Activated CD4-positive, alpha-beta T cell treated with anti-CD3 and anti-CD28 coated beads for 36 hours (primary cell): Measurements from ENCODE around the gene DENND2C. TPM values are rescaled to one million over a fixed set of nuclear protein-coding genes. Genes with fewer than 3 reads are reported as not detected.
"Not testable (repeated sequence)": the region's sequence is repeated elsewhere in the genome, so short reads cannot be mapped to it uniquely, and the experiment has no call there.

Experiments used
- ATAC-seq: fragments of 200-7000 bp; cut with Tn5 transposase; one replicate; pipeline ENCODE4 v1.10.0; 2021; ENCODE audit warnings: mild to moderate bottlenecking, moderate library complexity
- CTCF ChIA-PET: fragments of 350-600 bp; sonication (Branson Sonifier 250); formaldehyde crosslinking; loops from one replicate; lab custom pipeline; 2021; ENCODE audit warnings: antibody characterized with exemption; lab: Charles Lee
- POLR2A ChIA-PET: fragments of 350-600 bp; sonication (Branson Sonifier 250); formaldehyde crosslinking; loops from one replicate; lab custom pipeline; 2021; ENCODE audit warnings: antibody characterized with exemption, inconsistent platforms; lab: Charles Lee
- DNase-seq: peaks from one replicate; pipeline ENCODE4 v3.0.0-alpha.2; 2020
- H3K27ac Mint-ChIP-seq: one replicate; pipeline ENCODE4 v1.8.0; 2021; ENCODE audit warnings: mixed read lengths
- H3K27me3 Mint-ChIP-seq: one replicate; pipeline ENCODE4 v1.8.0; 2021; ENCODE audit warnings: mixed read lengths
- H3K36me3 Mint-ChIP-seq: one replicate; pipeline ENCODE4 v1.8.0; 2021; ENCODE audit warnings: low read depth, mixed read lengths
- H3K4me1 Mint-ChIP-seq: one replicate; pipeline ENCODE4 v1.8.0; 2021; ENCODE audit warnings: mixed read lengths
- H3K4me3 Mint-ChIP-seq: one replicate; pipeline ENCODE4 v1.8.0; 2021; ENCODE audit warnings: mild to moderate bottlenecking, moderate library complexity, mixed read lengths
- H3K9me3 Mint-ChIP-seq: one replicate; pipeline ENCODE4 v1.8.0; 2021; ENCODE audit warnings: low read depth, mixed read lengths
- intact Hi-C, 2 experiments: fragments of 100-400 bp; cut with DNase I in 1 of 2; cut with micrococcal nuclease in 1 of 2; formaldehyde crosslinking; loops; one replicate each; pipeline versions ENCODE4 v1.14.2 to v1.15.1; 2022 to 2024; cut with DNase I, micrococcal nuclease
- total RNA-seq, 2 experiments: library from RNA; stranded (reverse); gene quantifications; one replicate each; pipeline ENCODE4 v1.2.3, GENCODE V29; 2021

DENND2C gene
- total RNA-seq, 2 experiments from 2014 or later: 0.65 to 0.73 TPM

GRCh38 chr1:114562978-114563510 lies 106.8 kb downstream of the DENND2C start:
- not testable (repeated sequence) for H3K4me3 Mint-ChIP-seq

GRCh38 chr1:114561333-114561732 lies 108.5 kb downstream of the DENND2C start:
- H3K27me3 Mint-ChIP-seq: no peaks in the 10 kb centered on the region
- no peak overlapping the region for H3K4me3 Mint-ChIP-seq
- ChIA-PET POLR2A (no interaction called here), CTCF (no interaction called here)
- no peak for ATAC-seq
- no peak for DNase-seq
- H3K9me3 Mint-ChIP-seq: peaks cover 2% of the 10 kb centered on the region
- intact Hi-C loops: no loop called here
- peaks cover 25% of the 10 kb centered on the region for H3K36me3 Mint-ChIP-seq
- H3K27ac Mint-ChIP-seq: no peak overlapping the region
- no peaks in the 10 kb centered on the region for H3K4me1 Mint-ChIP-seq

More at GRCh38 chr1:114562978-114563510, 106.8 kb downstream of the DENND2C start:
- H3K4me1 Mint-ChIP-seq, H3K9me3 Mint-ChIP-seq, ATAC-seq, DNase-seq, POLR2A ChIA-PET, H3K27me3 Mint-ChIP-seq, CTCF ChIA-PET, H3K27ac Mint-ChIP-seq, intact Hi-C loops: not testable (repeated sequence)
- peaks cover 41% of the 10 kb centered on the region for H3K36me3 Mint-ChIP-seq

- ATAC-seq: no peak
Measured at GRCh38 chr1:114559356-114559755, 110.5 kb downstream of the DENND2C start.

GRCh38 chr1:114558544-114558943 lies 111.3 kb downstream of the DENND2C start:
- no peaks in the 10 kb centered on the region for H3K9me3 Mint-ChIP-seq
- ATAC-seq (no peak), DNase-seq (no peak)
- H3K4me1 Mint-ChIP-seq: no peaks in the 10 kb centered on the region
- H3K4me3 Mint-ChIP-seq: no peak overlapping the region
- ChIA-PET CTCF (no interaction called here), POLR2A (no interaction called here)
- H3K27ac Mint-ChIP-seq: no peak overlapping the region
- intact Hi-C loops: loop anchor here (1.0 to 5.0 kb wide), 3 partner anchors 211 to 581 kb away; partner anchors contain the start of gene OLFML3 (in 1 of the 2)
- H3K27me3 Mint-ChIP-seq: no peaks in the 10 kb centered on the region
- H3K36me3 Mint-ChIP-seq: peaks cover 5% of the 10 kb centered on the region

More at GRCh38 chr1:114559356-114559755, 110.5 kb downstream of the DENND2C start:
- H3K27me3 Mint-ChIP-seq: no peaks in the 10 kb centered on the region
- peaks cover 7% of the 10 kb centered on the region for H3K36me3 Mint-ChIP-seq
- H3K9me3 Mint-ChIP-seq: no peaks in the 10 kb centered on the region
- no peak overlapping the region for H3K27ac Mint-ChIP-seq
- POLR2A ChIA-PET: no interaction called here
- H3K4me1 Mint-ChIP-seq: no peaks in the 10 kb centered on the region
- H3K4me3 Mint-ChIP-seq: no peak overlapping the region
- intact Hi-C loops: loop anchor here (5.0 kb wide), 2 partner anchors 212 to 582 kb away; partner anchors contain the start of gene OLFML3 (in 1 of the 2)
- CTCF ChIA-PET: interaction anchor here (0.6 to 1.1 kb wide), 3 partner anchors 40 to 277 kb away, joined by 3 to 5 read pairs (median 4); no protein-coding TSS in a partner anchor
- no peak for DNase-seq

- ATAC-seq: no peak
- ChIA-PET POLR2A (no interaction called here), CTCF (interaction anchor here (1.0 kb wide), 1 partner anchor 16 kb away, joined by 4 read pairs; no protein-coding TSS in a partner anchor)
- Mint-ChIP-seq H3K4me3 (no peak overlapping the region), H3K9me3 (no peaks in the 10 kb centered on the region), H3K27ac (no peak overlapping the region), H3K27me3 (peaks cover 2% of the 10 kb centered on the region), H3K36me3 (no peaks in the 10 kb centered on the region), H3K4me1 (no peaks in the 10 kb centered on the region)
- intact Hi-C loops: no loop called here
- no peak for DNase-seq
Measured at GRCh38 chr1:114554577-114554976, 115.3 kb downstream of the DENND2C start.

- no peak for DNase-seq
- ChIA-PET CTCF (no interaction called here), POLR2A (interaction anchor here (0.7 kb wide), 1 partner anchor 111 kb away, joined by 3 read pairs; no protein-coding TSS in a partner anchor)
- no peaks in the 10 kb centered on the region for H3K36me3 Mint-ChIP-seq
- no peak overlapping the region for H3K4me3 Mint-ChIP-seq
- intact Hi-C loops: no loop called here
- no peaks in the 10 kb centered on the region for H3K9me3 Mint-ChIP-seq
- H3K27me3 Mint-ChIP-seq: peaks cover 2% of the 10 kb centered on the region
- ATAC-seq: no peak
- no peak overlapping the region for H3K27ac Mint-ChIP-seq
- H3K4me1 Mint-ChIP-seq: no peaks in the 10 kb centered on the region
Measured at GRCh38 chr1:114552106-114552639, 117.7 kb downstream of the DENND2C start.

GRCh38 chr1:114551400-114551799 lies 118.4 kb downstream of the DENND2C start:
- H3K4me1 Mint-ChIP-seq: no peaks in the 10 kb centered on the region
- POLR2A ChIA-PET: no interaction called here
- H3K36me3 Mint-ChIP-seq: no peaks in the 10 kb centered on the region
- peaks cover 2% of the 10 kb centered on the region for H3K27me3 Mint-ChIP-seq
- H3K27ac Mint-ChIP-seq: no peak overlapping the region
- no peak for ATAC-seq
- H3K9me3 Mint-ChIP-seq: no peaks in the 10 kb centered on the region
- H3K4me3 Mint-ChIP-seq: no peak overlapping the region
- DNase-seq: no peak
- CTCF ChIA-PET: no interaction called here
- intact Hi-C loops: no loop called here

GRCh38 chr1:114550336-114550735 lies 119.5 kb downstream of the DENND2C start:
- POLR2A ChIA-PET: no interaction called here
- intact Hi-C loops: no loop called here

GRCh38 chr1:114549137-114549536 lies 120.7 kb downstream of the DENND2C start:
- ATAC-seq (no peak), DNase-seq (no peak)
- Mint-ChIP-seq H3K4me1 (no peaks in the 10 kb centered on the region), H3K27ac (no peak overlapping the region), H3K27me3 (peaks cover 2% of the 10 kb centered on the region), H3K9me3 (no peaks in the 10 kb centered on the region), H3K36me3 (no peaks in the 10 kb centered on the region), H3K4me3 (no peak overlapping the region)
- intact Hi-C loops: no loop called here
- ChIA-PET POLR2A (no interaction called here), CTCF (no interaction called here)

More at GRCh38 chr1:114550336-114550735, 119.5 kb downstream of the DENND2C start:
- peaks cover 2% of the 10 kb centered on the region for H3K27me3 Mint-ChIP-seq
- no peaks in the 10 kb centered on the region for H3K36me3 Mint-ChIP-seq
- CTCF ChIA-PET: no interaction called here
- DNase-seq: no peak
- no peak for ATAC-seq
- no peaks in the 10 kb centered on the region for H3K9me3 Mint-ChIP-seq
- H3K27ac Mint-ChIP-seq: no peak overlapping the region
- H3K4me1 Mint-ChIP-seq: no peaks in the 10 kb centered on the region
- no peak overlapping the region for H3K4me3 Mint-ChIP-seq

GRCh38 chr1:114547076-114547475 lies 122.8 kb downstream of the DENND2C start:
- no peaks in the 10 kb centered on the region for H3K4me1 Mint-ChIP-seq
- POLR2A ChIA-PET: no interaction called here
- no peaks in the 10 kb centered on the region for H3K9me3 Mint-ChIP-seq

GRCh38 chr1:114545796-114546195 lies 124.1 kb downstream of the DENND2C start:
- no peaks in the 10 kb centered on the region for H3K9me3 Mint-ChIP-seq
- no peak overlapping the region for H3K27ac Mint-ChIP-seq
- intact Hi-C loops: no loop called here
- H3K4me3 Mint-ChIP-seq: no peak overlapping the region
- no peaks in the 10 kb centered on the region for H3K27me3 Mint-ChIP-seq
- no peaks in the 10 kb centered on the region for H3K4me1 Mint-ChIP-seq
- ChIA-PET POLR2A (no interaction called here), CTCF (no interaction called here)
- H3K36me3 Mint-ChIP-seq: no peaks in the 10 kb centered on the region
- ATAC-seq (no peak), DNase-seq (no peak)

More at GRCh38 chr1:114547076-114547475, 122.8 kb downstream of the DENND2C start:
- CTCF ChIA-PET: interaction anchor here (1.3 kb wide), 1 partner anchor 200 kb away, joined by 3 read pairs; no protein-coding TSS in a partner anchor
- ATAC-seq (no peak), DNase-seq (no peak)
- peaks cover 2% of the 10 kb centered on the region for H3K27me3 Mint-ChIP-seq
- no peaks in the 10 kb centered on the region for H3K36me3 Mint-ChIP-seq
- no peak overlapping the region for H3K4me3 Mint-ChIP-seq
- H3K27ac Mint-ChIP-seq: no peak overlapping the region
- intact Hi-C loops: no loop called here

- no peak for DNase-seq
- Mint-ChIP-seq H3K4me3 (no peak overlapping the region), H3K36me3 (no peaks in the 10 kb centered on the region), H3K9me3 (no peaks in the 10 kb centered on the region), H3K4me1 (no peaks in the 10 kb centered on the region), H3K27me3 (no peaks in the 10 kb centered on the region), H3K27ac (no peak overlapping the region)
- intact Hi-C loops: no loop called here
- ChIA-PET POLR2A (no interaction called here), CTCF (no interaction called here)
- ATAC-seq: no peak
Measured at GRCh38 chr1:114545315-114545714, 124.5 kb downstream of the DENND2C start.
